Measurements from ENCODE around the gene CD22.

DNA sequence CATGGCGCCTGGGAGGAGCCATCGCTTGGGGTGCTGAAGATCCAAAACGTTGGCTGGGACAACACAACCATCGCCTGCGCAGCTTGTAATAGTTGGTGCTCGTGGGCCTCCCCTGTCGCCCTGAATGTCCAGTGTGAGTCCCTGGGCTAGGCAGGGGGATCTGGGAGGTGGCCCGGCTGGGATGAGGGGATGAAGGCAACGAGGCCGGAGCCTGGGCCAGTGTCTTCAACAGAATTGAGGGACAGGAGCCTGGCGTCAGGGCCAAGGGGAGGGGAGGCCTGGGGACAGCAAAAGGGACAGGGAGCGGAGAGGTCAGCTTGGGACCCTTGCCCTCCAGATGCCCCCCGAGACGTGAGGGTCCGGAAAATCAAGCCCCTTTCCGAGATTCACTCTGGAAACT is 12.0 kb downstream of the CD22 start:
- TF ChIP-seq, protein P1, sequence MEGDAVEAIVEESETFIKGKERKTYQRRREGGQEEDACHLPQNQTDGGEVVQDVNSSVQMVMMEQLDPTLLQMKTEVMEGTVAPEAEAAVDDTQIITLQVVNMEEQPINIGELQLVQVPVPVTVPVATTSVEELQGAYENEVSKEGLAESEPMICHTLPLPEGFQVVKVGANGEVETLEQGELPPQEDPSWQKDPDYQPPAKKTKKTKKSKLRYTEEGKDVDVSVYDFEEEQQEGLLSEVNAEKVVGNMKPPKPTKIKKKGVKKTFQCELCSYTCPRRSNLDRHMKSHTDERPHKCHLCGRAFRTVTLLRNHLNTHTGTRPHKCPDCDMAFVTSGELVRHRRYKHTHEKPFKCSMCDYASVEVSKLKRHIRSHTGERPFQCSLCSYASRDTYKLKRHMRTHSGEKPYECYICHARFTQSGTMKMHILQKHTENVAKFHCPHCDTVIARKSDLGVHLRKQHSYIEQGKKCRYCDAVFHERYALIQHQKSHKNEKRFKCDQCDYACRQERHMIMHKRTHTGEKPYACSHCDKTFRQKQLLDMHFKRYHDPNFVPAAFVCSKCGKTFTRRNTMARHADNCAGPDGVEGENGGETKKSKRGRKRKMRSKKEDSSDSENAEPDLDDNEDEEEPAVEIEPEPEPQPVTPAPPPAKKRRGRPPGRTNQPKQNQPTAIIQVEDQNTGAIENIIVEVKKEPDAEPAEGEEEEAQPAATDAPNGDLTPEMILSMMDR (conservative IDR thresholded peaks at IDR 0.05): no peak
- TF ChIP-seq ZFX (IDR thresholded peaks at IDR 0.05): no peak

All from C4-2B (cell line).